GM21786 (cell line): ENCODE measurements around the gene FBXO31.

Source experiments
- ATAC-seq: cut with Tn5 transposase; IDR thresholded peaks from one replicate; pipeline ENCODE4 v1.9.1; 2021; ENCODE audit not compliant: unreplicated experiment

Gene FBXO31

DNA sequence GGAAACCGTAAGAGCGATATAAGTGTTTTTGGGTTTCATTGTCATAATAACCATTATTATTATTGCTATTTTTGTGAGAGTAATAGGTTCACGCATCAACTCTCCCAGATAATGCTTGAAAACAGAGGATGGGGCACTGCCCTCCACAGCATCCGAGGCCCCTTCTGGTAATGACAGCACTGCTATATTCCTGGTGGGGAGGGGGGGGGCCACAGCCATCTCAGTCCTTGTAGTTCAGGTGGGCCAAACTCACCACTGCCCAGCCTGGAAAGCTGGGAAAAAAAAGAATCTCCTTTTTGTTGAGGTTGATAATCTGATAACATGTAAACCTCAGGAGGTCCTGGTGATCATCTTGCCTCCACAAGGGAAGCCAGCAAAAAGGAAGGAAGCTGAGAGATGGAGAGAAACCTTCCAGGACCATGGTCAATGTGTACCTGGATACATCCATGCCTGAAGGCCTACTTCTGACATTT is 67.1 kb downstream of the FBXO31 start:
- no peak for ATAC-seq

DNA sequence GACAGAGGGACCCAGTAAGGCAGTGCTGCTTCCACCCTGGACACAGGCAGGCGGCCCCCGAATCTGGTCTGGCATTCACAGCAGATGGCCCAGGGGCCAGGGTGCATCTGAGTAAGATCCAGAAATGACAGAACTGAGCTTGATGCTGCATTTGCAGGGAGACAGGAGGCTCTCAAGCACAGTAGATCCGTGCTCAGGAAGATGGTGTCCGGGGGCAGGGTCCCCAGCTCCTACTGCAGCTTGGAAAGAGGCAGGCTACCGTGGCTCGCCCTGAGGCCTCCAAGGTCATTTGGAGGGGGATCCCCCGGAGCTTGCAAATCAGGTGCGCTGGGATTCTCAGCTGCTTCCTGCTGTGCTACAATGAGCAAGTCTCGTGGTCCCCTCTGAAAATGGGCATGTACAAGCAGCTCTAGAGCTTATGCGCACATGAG is 68.6 kb downstream of the FBXO31 start:
- ATAC-seq, result no peak

DNA sequence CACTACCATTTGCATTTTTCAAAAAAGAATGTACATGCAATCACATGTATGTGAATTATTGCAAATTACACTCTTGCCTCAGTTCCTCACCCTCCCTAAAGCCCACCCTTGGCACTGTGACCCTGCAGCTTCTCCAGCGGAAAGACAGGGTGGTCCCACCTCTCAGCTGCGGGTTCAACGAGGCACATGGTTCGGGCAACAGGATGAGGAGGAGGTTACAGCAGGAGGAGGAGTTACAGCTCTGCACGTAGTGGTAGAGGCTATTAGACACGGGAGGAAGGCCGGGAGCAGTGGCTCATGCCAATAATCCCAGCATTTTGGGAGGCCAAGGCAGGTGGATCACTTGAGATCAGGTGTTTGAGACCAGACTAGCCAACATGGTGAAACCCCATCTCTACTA is 71.6 kb downstream of the FBXO31 start:
- ATAC-seq, result no peak

DNA sequence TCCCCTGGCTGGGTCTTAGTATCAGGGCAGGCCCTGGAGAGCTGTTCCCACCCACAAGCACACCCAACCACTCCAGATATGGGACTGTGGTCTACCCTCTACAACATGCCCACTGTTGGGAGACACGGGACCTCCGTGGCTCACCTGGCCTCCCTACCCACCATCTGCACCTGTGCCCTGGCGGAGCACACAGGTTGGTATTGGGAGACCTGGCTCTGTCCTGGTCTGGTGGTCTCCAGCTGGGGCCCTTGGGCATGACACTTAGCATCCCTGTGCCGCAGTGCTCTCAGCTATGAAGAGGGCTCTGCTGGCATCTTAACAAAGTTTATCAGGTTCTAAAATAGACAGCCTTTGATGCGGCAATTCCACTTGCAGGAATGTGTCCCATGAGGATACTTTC is 72.2 kb downstream of the FBXO31 start:
- no peak for ATAC-seq

DNA sequence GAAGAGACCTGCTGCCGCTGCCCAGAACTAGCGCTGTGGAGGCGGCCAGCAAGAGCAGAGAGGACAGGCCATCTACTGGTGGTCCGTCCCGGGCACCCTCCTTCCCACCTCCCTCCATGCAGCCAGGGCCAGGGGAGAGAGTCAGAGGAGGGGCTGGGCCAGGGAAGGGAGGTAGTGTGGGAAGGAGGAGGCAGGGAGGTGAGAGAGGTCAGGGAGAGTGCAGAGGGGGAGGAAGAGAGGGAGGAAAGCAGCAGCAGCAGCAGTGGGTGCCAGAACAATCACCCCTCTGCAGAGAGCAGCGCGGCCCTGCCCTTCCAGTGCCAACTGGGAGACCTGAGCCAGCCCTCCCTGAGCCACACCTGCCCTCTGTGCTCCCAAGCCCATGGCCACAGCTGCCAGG is 73.0 kb downstream of the FBXO31 start:
- ATAC-seq, result no peak

DNA sequence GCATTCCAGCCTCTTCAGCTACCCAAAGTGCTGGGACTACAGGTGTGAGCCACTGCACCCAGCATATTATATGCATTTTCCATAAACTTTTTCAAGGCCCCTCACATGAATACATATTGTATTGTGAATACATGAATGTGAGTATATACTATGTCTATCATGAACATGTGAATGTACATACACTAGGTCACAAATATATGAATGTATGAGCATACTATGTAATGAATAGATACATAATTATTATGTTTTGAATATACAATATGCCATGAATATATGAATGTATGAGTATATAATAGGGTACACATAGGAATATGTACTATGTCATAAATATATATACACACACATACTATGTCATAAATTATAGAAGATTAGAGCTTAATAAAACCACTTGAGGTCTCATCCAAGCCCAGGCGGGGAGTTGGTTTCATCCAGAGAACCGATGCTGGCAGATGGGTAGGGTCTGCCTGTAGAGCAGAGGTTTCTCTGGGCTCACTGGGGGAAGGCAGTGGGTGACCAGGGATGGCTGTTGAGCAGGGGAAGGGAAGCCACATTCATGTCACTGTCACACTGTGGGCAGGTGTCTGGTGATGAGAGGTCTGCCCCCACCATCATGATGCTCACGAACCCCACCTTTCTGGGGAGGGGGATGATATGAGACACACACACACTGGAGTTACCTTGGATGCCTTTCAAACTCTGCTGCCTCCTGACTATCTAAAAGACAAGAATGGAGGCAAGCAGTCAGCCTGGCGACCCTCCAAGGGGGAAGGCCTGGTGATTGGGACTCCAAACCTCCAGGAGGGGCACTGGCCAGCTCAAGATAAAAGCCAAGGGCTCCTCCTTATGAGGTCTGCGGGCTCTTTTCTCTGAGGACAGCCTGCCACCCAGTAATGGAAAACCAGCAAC is 73.7 kb downstream of the FBXO31 start:
- no peak for ATAC-seq

DNA sequence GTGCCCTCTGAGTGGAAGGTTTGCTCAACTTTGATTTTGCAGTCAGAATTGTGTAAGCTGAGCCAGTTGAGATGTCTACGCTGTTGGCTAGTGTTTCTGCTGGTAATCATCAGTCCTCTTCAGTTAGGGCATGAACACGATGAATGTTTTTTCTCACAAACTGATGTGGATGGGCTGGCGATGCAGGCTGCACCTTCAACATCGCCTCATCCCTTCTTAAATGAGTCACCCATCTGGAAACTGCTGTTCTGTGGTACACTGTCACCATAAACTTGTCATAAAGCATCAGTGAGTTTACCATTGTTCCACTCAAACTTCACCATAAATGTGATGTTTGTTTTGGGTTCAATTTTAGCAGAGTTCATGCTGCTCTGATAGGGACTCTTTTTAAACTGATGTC is 74.8 kb downstream of the FBXO31 start:
- no peak for ATAC-seq

DNA sequence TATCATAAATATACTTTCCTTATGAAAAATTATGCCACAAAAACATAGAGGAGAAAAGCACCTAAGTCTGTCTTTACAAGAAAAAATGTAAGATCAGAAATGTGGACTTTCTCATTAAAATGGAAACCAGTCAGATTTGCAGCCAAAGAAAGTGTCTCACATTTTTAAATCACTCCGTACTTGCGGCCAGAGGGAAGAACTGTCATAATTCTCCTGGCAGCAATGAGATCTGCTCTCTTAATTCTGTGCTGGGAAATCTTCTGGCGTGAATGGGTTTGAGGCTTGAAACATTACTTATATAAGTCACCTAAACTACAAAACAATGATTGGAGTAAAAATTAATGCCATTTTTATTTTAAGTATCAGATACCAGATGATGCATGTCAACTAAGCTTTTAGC is 77.1 kb downstream of the FBXO31 start:
- ATAC-seq, result no peak

DNA sequence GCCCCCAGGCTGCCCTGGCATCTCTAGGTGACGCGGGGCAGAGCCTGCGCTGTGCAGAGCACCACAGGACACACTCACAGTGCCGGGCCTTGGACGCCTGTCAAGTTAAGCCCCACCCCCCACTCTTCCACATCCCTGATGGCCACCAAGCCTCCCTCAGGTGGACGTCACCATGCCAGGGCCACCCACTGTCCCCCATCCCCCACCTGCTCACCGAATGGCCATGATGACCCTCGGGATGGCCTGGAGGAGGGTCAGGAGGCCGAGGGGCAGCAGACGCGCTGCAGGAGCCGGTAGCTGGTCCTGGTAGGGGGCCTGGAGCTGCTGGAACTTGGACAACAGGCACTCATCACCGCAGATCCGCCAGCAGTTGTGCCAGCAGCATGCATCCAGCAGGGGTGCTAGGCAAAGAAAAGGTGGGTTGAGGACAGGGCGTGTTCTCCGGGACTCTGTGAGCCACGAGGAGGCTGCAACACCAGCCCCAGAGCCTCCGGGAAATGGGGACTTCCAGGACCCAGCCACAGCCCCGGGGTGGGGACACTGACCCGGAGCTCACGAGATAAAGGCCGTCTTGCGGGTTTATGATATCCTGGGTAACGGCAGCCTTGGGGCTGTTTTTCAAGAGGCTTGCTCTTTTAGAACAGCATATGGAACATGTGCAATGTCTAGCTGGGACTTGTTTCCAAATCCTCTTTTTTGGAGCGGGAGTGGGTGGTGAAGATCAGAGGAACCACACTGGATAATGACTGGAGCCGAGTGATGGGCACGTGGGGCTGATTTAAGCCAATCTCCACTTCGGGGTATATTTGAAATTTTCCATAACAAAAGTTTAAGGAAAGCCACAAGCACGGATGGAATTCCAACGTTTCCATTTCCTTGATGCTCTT is 77.8 kb downstream of the FBXO31 start:
- ATAC-seq, result no peak

DNA sequence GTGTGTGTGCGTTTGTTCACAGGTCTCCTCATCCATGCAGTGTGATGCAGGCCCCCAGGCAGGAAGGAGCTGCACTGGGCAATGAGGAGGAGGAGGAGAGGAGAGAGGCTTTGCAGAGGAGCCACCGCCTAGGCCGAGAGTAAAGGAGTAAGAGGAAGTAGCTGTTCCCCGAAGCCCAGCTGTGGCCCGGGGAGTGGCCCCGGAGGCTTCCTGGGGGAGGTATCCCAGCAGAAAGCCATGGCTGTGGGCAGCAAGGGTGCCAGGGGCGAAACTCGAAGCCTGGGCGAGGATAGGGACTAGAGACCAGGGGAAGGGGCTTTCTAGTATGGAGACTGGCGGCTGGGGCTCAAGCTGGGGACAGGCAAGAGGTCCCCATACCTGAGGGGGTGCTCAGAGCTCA is 78.6 kb downstream of the FBXO31 start:
- no peak for ATAC-seq

DNA sequence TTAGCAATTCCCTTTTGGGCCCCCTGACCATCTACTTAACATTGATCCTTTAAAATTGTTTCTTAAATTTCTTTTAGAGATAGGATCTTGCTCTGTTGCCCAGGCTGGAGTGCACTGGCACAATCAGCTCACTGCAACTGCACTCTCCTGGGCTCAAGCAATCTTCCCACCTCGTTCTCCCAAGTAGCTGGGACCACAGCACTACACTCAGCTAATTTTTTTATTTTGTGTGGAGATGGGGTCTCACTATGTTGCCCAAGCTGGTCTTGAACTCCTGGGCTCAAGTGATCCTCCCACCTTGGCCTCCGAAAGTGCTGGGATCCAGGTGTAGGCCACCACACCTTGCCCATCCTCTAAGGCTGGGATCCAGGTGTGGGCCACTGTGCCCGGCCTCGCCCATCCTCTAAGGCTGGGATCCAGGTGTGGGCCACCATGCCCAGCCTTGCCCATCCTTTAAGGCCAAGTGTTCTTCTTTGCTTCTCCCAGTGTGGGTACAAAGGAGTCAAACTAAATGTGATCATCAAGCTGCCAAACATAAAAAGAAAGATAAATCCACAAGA is 79.5 kb downstream of the FBXO31 start:
- ATAC-seq, result no peak

DNA sequence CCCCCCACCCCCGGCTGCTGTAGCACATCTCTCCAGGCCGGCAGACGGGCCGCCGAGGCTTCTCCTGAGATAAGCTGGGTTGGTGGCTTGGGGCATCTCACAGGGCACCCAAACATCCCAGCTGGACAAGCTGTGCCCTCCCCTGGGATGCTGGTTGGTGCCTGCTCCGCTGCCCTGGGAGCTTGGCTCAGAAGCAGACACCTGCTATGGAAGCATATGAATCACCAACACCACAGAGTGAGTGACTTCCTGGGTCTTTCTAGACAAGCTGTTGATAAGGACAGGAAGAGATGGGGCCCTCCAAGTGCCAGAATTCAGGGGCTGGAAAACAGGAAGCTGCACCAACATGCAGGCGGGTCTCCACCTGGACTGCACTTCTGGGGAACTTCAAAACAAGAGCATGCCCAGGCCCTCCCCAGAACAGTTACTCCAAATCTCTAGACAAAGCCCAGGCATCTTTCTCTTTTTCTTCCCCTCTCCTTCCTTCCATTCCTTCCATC is 80.1 kb downstream of the FBXO31 start:
- ATAC-seq, result no peak

DNA sequence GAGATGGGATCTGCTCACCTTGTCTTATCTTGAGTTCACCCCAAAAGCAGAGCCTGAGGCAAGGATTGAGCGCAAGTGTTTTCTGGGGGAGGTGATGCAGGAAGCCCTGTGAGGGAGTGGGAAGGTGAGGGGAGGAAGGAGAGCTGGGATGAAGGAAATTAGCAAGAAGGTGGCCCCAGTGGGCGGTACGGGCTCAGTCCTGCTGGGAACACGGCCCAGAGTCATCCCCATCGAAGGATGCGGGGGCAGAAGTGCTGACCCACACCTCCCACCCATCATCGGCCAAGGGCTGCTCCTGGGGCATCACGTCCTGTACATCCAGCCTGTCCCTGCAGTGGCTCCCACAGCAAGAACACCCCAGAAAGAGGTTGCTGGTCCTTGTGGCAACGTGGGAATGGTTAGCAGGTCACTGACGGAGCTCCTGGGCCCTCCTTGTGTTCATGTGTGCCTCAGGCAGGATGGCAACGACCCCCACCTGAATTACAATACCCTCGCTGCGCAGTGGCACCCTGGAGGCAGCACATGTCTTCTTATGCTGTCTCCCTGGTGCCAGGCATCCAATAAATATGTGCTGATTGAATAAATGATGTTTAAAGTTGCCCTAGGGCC is 84.6 kb downstream of the FBXO31 start:
- ATAC-seq, result no peak

DNA sequence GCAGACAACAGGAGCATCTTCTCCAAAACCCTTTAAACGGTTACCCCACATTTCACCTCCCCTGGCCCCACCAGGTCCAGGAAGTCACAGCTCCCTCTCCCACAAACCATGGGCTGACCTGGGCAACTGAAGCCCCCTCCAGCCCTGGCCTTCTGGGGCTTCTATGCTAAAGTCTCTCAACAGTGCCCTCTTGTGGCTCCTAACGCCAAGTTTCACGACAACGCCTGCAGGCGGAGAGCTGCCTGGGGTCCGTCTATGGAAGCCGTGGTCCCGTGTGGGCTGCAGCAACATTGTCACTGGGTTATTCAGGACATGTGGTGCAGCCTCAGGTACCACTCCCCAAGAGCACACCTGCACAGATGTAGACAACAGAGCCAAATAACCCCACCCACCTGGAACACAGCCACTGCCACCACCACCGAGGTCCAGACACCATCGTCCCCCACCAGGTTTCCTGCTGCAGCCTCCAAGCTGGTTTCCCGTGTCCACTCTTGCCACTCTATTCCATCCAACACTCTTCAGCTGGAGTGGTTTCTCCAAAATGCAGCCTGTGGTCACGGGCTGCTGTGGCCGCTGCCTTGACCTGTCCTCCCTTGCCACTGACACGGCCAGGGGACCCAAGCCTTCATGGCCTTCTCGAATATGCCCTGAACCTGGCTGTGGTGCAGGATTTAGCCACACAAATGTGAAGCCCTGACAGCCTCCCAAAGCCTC is 85.5 kb downstream of the FBXO31 start:
- ATAC-seq, result no peak

DNA sequence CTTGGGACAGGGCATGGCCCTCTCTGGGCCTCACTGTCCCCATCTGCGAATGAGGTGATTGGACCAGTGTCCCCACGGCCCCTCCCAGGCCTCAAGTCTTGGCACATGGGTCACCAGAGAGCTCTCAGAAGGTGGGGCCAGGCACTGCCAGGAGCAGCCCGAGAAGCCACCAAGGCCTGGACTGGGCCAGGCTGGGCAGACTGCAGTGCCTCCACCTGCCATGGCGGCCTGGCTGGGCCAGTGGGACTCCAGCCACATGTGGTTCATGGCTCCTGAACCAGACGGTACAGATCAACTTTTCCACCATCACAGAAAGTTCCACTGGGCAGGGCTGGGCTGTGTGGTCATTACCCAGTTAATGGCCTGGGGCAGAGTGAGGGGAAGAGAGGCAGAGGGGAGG is 86.2 kb downstream of the FBXO31 start:
- ATAC-seq, result no peak

DNA sequence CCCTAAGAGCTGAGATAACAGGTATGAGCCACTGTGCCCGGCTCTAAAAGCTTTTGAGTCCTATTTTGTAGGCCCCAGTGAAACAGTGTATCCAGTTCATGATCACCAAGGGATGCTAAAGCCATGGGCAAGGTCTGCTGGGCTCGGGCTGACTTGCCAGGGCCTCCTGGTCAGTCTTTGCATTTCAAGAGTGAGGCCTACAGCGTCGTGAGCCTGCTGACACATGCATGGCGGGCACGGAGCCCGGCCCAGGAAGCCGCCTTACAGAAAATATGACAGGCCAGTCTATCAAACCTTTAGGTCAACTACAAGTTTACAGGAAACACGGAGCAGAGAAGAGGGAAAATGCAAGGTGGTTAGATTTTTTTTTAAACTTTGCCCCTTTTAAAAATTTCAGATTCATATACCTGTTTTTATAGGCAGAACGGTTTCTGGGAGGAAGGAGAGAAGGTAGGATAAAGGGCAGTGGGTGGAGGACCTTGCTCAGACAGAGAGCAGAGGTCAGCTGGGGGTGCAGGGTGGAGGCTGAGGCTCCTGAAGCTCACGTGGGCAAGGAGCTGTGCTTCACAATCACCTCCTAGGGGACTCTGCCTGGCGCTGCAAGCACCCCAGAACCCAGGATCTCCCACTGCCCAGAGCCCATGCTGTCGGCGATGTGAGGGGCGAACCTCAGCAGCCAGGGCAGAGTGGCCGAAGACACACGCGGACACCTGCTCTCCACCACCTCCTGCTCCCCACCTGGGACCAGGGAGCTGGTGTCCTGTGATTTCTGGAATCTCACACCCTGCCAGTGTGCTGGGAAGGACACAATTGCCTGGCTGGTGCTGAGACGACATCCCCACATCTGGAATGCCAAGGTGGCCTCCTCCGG is 87.7 kb downstream of the FBXO31 start:
- ATAC-seq, result no peak

DNA sequence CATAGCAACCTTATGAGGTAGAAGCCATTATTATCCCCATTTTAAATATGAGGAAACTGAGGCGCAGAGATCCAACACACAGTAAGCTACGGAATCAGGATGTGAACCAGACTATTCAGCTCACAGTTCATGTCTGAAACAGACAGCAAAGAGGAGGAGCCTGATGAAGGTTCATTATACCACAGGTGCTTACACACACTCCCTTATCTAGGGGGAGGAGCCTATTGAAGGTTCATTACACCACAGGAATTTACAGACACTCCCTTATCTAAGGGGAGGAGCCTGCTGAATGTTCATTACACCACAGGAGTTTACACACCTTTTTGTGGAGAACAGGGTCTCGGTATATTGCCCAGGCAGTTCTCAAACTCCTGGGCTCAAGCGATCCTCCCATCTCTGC is 88.3 kb downstream of the FBXO31 start:
- no peak for ATAC-seq

DNA sequence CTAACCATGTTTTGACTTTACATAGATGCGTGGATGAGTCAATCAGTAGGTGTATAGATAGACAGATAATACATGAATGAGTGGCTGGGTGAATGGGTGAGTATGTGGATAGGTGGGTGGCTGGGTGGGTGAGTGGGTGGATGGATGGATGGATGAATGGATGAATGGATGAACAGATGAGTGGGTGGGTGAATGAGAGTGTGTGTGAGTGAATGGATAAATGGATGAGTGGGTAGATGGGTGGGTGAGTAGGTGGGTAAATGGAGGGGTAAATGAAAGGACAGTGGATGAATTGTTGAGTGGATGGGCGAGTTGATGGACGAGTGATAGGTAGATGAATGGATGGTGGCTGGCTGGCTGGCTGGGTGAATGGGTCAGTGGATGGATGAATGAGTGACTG is 89.6 kb downstream of the FBXO31 start:
- ATAC-seq, result no peak

DNA sequence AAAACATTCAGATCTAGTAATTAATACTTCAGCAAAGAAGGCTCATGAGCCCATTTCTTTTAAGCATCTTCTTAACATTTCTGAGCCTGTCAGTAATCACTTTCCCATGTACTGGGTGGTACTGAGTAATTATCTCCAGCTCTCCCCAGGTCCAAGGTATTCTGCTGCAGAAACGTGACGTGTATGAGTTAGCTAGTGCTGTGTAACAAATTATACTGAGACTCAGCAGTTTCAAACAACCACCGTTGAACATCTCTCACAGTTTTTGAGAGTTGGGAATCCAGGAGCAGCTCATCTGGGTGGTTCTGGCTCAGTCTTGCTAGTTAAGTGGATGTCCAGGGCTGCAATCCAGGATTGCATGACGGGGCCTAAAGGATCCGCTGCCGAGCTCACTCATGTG is 91.6 kb downstream of the FBXO31 start:
- ATAC-seq, result no peak
